Measurements from ENCODE around the gene SCGB1A1.
A peak's percentile ranks its signal among the peaks of the same experiment; 100 is the strongest.

SCGB1A1 gene

DNA sequence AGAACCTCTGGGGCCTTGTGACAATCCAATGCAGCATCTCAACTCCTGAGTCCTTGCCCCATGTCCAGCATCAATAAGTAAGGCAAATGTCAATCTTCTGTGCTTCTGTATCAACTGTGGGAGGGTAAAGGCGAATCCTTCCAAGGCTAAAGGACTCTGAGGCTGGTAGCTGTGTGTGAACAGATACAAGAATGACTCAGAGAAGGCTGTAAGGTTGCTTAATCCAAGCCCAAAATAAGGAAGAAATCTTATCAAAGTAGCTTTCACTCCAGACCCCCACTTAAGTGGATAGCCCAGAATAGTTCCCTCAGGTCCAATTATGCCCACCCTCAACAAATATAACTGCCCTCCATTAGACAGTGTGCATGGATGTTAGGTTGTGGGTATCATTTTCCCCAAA is 28.1 kb upstream of the SCGB1A1 start:
- H3K4me3 ChIP-seq (ENCODE audit: low read depth, low read length) = no peak overlapping the region
- DNase-seq (ENCODE audit: low read depth) = peak; percentile 39
- TF ChIP-seq MYC (IDR thresholded peaks at IDR 0.05; ENCODE audit: low read depth, low read length) (no peak), POLR2A (IDR thresholded peaks at IDR 0.05; ENCODE audit: extremely low read depth, insufficient read length) (no peak)
- TF ChIP-seq, protein P1, sequence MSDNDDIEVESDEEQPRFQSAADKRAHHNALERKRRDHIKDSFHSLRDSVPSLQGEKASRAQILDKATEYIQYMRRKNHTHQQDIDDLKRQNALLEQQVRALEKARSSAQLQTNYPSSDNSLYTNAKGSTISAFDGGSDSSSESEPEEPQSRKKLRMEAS (IDR thresholded peaks at IDR 0.05; ENCODE audit: low read depth, low read length) = no peak
- TF ChIP-seq, protein P2, sequence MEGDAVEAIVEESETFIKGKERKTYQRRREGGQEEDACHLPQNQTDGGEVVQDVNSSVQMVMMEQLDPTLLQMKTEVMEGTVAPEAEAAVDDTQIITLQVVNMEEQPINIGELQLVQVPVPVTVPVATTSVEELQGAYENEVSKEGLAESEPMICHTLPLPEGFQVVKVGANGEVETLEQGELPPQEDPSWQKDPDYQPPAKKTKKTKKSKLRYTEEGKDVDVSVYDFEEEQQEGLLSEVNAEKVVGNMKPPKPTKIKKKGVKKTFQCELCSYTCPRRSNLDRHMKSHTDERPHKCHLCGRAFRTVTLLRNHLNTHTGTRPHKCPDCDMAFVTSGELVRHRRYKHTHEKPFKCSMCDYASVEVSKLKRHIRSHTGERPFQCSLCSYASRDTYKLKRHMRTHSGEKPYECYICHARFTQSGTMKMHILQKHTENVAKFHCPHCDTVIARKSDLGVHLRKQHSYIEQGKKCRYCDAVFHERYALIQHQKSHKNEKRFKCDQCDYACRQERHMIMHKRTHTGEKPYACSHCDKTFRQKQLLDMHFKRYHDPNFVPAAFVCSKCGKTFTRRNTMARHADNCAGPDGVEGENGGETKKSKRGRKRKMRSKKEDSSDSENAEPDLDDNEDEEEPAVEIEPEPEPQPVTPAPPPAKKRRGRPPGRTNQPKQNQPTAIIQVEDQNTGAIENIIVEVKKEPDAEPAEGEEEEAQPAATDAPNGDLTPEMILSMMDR (IDR thresholded peaks at IDR 0.05; ENCODE audit: low read depth, low read length) = no peak

- DNase-seq (ENCODE audit: low read depth) = no peak
- TF ChIP-seq POLR2A (IDR thresholded peaks at IDR 0.05; ENCODE audit: extremely low read depth, insufficient read length) = no peak
- TF ChIP-seq, protein P1 (IDR thresholded peaks at IDR 0.05; ENCODE audit: low read depth, low read length) = no peak
- TF ChIP-seq, protein P2 (IDR thresholded peaks at IDR 0.05; ENCODE audit: low read depth, low read length) = no peak
- no peak for TF ChIP-seq MYC (IDR thresholded peaks at IDR 0.05; ENCODE audit: low read depth, low read length)
- H3K4me3 ChIP-seq (ENCODE audit: low read depth, low read length) = no peak overlapping the region
Measured at GRCh38 chr11:62391642-62392425, 27.0 kb upstream of the SCGB1A1 start.

DNA sequence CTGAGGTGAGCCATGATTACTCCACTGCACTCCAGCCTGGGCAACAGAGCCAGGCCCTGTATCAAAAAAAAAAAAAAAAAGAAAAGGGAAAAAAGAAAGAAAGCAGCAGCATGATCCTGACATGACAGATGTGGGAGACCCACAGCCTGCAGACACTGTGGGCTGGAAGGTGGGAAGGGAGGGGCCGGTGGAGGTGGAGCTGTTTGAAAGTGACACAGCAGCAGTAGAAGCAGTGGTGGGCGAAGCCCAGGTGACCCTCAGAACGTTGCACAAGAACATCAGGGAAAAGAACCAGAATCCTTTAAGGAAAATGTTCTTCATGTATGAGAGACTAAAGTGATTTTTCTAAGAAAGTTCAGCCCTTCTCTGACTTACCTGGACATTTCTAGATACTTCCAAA is 26.3 kb upstream of the SCGB1A1 start:
- no peak for DNase-seq (ENCODE audit: low read depth)
- no peak overlapping the region for H3K4me3 ChIP-seq (ENCODE audit: low read depth, low read length)
- TF ChIP-seq POLR2A (IDR thresholded peaks at IDR 0.05; ENCODE audit: extremely low read depth, insufficient read length) (no peak), MYC (IDR thresholded peaks at IDR 0.05; ENCODE audit: low read depth, low read length) (no peak)
- TF ChIP-seq, protein P1 (IDR thresholded peaks at IDR 0.05; ENCODE audit: low read depth, low read length) = no peak
- TF ChIP-seq, protein P2 (IDR thresholded peaks at IDR 0.05; ENCODE audit: low read depth, low read length) = no peak

DNA sequence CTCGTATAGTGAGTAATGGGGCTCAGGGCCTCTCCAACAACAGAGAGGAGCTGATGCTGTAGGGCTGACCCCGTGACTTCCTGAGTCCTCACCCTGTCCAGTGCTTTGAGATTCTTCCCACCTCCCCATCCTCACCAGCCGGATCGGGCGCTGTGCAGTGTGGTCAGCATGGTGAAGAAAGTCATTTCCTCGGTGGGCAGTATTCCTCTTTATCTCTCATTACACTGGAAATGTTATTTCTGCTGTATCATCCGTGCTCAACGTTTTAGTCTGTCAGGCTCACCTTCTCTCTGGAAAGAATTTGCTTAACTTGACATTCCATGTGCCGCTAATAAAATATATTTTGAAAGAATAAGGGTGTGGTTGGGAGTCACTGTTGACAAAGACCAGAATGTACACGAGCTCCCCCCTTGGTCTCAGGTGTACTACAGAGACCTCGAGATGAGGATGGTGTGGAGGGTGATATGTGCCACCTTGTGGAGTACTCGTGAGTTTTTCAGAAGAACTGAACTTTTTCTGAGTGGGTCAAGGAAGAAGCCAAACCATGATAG is 25.7 kb upstream of the SCGB1A1 start:
- TF ChIP-seq, protein P2 (IDR thresholded peaks at IDR 0.05; ENCODE audit: low read depth, low read length) = peak; percentile 24
- TF ChIP-seq, protein P1 (IDR thresholded peaks at IDR 0.05; ENCODE audit: low read depth, low read length) = no peak
- no peak for TF ChIP-seq MYC (IDR thresholded peaks at IDR 0.05; ENCODE audit: low read depth, low read length)
- no peak for TF ChIP-seq POLR2A (IDR thresholded peaks at IDR 0.05; ENCODE audit: extremely low read depth, insufficient read length)
- DNase-seq (ENCODE audit: low read depth) = peak; percentile 36
- no peak overlapping the region for H3K4me3 ChIP-seq (ENCODE audit: low read depth, low read length)

GRCh38 chr11:62393735-62394134 is 25.1 kb upstream of the SCGB1A1 start:
- TF ChIP-seq MYC (IDR thresholded peaks at IDR 0.05; ENCODE audit: low read depth, low read length) (no peak), POLR2A (IDR thresholded peaks at IDR 0.05; ENCODE audit: extremely low read depth, insufficient read length) (no peak)
- TF ChIP-seq, protein P2 (IDR thresholded peaks at IDR 0.05; ENCODE audit: low read depth, low read length) = no peak
- TF ChIP-seq, protein P1 (IDR thresholded peaks at IDR 0.05; ENCODE audit: low read depth, low read length) = no peak
- H3K4me3 ChIP-seq (ENCODE audit: low read depth, low read length) = no peak overlapping the region
- no peak for DNase-seq (ENCODE audit: low read depth)
